GM20000 (cell line): ENCODE results near the gene PKP3.

Experiments used
- DNase-seq: peaks from one replicate; pipeline ENCODE4 v3.0.0; 2012; ENCODE audit warnings: low spot score
- TF ChIP-seq, protein P1 (sequence below): IDR thresholded peaks from 2 replicates; pipeline ENCODE4 v1.5.1; 2012; ENCODE audit warnings: mild to moderate bottlenecking, control low read depth; ENCODE audit errors: extremely low read depth, missing control alignments

The PKP3 gene

DNA sequence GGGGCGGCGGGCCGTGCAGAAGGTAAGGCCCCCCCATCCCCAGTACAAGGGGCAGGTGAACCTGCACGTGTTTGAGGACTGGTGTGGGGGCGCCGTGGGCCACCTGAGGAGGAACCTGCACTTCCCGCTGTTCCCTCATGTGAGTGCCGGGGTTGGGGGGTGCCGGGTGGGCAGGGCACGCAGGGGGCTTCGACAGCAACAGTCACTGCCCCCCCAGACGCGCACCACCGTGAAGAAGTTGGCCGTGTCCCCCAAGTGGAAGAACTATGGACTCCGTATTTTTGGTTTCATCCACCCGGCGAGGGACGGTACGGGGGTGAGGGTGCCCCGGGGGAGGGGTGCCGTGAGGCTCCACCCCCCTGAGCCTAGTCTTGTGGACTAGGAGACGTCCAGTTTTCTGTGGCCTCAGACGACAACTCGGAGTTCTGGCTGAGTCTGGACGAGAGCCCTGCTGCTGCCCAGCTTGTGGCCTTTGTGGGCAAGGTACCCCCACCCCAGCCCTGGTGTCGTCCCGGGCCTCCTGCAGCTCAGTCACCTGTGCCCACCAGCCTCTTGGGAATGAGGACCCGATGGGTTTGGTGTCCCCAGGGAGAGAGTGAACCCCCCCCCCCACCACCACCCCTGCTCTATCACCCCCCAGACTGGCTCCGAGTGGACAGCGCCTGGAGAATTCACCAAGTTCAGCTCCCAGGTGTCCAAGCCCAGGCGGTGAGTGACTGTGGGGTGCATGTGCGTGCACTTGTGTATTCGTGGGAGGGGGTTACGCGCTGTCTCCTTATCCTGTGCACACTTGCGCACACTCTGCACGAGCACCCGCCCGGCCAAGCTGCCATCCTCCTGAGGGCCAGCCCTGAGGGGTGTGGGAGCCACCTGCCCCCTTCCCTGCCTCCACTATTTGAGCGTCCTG, 20.9 kb upstream of the PKP3 start:
- TF ChIP-seq, protein P1, sequence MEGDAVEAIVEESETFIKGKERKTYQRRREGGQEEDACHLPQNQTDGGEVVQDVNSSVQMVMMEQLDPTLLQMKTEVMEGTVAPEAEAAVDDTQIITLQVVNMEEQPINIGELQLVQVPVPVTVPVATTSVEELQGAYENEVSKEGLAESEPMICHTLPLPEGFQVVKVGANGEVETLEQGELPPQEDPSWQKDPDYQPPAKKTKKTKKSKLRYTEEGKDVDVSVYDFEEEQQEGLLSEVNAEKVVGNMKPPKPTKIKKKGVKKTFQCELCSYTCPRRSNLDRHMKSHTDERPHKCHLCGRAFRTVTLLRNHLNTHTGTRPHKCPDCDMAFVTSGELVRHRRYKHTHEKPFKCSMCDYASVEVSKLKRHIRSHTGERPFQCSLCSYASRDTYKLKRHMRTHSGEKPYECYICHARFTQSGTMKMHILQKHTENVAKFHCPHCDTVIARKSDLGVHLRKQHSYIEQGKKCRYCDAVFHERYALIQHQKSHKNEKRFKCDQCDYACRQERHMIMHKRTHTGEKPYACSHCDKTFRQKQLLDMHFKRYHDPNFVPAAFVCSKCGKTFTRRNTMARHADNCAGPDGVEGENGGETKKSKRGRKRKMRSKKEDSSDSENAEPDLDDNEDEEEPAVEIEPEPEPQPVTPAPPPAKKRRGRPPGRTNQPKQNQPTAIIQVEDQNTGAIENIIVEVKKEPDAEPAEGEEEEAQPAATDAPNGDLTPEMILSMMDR = no peak
- DNase-seq = no peak

DNA sequence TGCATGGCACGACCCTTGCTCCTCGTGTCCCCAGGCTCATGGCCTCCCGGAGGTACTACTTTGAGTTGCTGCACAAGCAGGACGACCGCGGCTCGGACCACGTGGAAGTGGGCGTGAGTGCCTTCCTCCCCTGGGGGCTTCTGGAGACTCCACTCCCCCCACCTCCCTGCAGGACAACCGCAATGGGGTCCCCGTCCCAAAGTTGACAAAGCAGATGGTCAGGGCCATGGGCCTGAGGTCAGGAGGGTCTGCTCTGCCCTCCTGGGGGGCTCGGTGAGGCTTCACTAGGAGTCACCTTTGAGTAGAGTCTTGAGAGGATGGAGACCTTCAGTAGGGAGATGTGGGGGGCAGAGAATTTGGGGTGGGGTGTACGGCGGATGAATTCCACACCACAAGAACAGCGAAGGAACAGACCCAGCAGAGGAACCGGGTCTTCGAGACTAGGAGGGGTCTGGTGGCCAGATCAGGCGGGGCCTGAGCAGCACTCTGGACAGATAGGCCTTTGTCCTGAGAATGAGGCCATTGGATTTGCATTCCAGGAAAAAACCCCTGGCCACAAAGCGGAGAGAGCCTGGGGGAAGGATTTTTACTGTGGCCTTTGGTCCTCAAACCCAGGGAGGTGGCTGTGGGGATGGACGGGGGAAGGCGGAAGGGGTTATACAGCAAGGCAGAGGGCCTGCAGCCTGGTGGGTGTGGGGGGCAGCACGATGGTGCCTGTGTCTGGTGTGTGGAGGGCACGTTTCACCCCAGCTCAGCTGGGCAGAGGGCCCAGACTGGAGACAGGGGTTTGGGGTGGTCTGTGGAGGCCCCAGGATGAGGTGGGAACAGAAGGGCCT, 20.1 kb upstream of the PKP3 start:
- DNase-seq = no peak
- TF ChIP-seq, protein P1 = no peak

DNA sequence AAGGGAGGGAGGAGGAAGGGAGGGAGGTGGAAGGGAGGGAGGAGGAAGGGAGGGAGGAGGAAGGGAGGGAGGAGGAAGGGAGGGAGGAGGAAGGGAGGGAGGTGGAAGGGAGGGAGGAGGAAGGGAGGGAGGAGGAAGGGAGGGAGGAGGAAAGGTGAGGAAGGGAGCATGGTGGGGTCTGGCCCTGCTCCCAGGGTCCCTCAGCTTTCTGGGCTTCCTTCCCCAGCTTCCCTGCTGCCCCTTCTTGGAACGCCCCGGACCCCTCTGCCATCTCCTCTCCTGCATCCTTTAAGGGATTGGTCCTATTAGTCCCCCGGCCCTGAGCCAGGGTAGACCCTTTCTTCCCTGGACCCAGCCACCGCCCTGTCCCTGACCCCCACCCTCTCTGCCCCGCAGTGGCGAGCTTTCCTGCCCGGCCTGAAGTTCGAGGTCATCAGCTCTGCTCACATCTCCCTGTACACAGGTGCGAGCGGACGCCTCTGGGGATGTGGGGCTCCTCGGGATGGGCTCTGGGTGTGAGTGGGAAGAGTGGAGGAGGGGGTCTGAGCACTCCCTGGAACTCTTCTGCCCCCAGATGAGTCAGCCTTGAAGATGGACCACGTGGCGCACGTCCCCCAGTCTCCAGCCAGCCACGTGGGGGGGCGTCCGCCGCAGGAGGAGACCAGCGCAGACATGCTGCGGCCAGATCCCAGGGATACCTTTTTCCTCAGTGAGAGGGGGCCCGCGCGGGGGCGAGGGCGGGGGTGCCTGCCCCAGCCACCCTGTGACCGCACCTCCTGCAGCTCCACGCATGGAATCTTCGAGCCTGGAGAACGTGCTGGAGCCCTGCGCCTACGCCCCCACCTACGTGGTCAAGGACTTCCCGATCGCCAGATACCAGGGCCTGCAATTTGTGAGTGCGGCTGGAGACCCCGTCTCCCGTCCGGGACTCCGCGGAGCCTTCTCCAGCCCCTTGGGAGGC, 18.7 kb upstream of the PKP3 start:
- DNase-seq = no peak
- TF ChIP-seq, protein P1 = no peak

DNA sequence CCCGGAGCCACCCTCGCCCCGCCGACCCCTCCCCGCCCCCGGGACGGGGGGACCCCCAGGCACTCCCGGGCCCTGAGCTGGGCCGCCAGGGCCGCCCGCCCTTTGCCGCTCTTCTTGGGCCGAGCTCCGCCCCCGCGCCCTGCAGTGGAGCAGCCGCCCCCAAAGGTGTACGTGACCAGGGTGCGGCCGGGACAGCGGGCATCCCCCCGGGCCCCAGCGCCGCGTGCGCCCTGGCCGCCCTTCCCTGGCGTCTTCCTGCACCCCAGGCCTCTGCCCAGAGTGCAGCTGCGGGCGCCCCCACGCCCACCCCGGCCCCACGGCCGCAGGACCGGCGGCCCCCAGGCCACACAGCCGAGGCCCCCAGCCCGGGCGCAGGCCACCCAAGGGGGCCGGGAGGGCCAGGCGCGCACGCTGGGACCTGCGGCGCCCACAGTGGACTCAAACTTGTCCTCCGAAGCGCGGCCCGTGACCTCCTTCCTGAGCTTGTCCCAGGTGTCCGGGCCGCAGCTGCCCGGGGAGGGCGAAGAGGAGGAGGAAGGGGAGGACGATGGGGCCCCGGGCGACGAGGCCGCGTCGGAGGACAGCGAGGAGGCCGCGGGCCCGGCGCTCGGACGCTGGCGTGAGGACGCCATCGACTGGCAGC, 17.4 kb upstream of the PKP3 start:
- TF ChIP-seq, protein P1 = no peak
- DNase-seq = no peak

DNA sequence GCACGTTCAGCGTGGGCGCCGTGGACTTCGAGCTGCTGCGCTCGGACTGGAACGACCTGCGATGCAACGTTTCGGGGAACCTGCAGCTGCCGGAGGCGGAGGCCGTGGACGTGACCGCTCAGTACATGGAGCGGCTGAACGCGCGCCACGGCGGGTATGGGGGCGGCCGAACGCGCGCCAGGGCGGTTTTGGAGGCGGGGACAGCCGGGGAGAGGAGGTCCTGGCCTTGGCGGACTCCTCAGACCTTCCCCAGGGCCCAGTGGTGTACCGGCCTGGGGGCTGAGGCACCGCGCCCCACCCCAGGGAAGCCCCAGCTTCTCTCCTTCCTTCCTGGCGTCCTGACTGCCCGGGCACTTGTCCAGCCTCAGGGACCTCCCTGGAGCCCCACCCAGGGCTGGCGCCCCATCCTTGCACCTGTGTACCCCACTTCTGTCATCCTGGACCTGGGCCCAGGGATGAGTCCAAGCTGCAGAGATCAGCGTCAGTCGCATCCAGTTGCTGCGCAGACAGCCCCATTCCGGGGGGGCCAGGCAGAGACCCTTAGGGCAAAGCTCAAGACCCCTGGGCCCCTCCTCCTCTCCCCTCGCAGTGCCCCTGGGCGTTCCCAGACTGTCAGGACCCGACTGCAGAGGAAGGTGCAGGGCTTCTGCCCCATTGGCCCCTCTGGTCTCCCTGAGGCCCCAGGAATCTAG, 16.7 kb upstream of the PKP3 start:
- TF ChIP-seq, protein P1 = no peak
- no peak for DNase-seq

DNA sequence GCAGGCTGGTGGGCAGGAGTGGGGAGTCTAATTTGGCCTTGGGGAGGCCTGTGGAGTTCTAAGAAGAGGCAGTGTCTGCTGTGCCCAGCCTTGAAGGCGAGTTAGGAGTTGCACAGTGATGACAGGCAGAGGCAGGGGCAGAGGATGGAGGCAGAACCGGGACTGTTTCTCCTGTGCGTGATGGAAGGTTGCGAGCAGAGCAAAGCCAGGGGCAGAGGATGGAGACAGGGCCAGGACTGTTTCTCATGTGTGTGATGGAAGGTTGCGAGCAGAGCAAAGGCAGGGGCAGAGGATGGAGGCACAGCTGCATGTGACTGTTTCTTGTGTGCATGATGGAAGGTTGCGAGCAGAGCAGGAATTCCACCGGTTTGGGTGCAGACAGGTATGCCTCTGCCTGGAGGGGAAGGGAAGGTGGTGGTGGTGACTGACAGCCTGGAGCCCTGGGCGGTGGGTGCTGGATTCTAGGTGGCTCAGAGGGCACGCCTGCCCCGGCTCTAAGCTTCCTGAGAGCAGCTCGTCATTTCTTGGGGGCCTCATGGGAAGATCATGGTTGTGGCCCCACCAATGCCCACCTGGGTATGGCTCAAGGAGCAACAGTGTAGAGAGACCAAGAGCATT, 16.0 kb upstream of the PKP3 start:
- no peak for DNase-seq

More for the DNA sequence above, 16.0 kb upstream of the PKP3 start:
- TF ChIP-seq, protein P1 = no peak
